HCT116 (cell line): ENCODE data around the gene BRSK2.

Source experiments
- CBX3 ChIP-seq: IDR thresholded peaks from 2 replicates; pipeline ENCODE4 v1.6.1; 2012; ENCODE audit warnings: low read depth
- CEBPB ChIP-seq: IDR thresholded peaks from 2 replicates; pipeline ENCODE4 v1.6.1; 2012; ENCODE audit warnings: low read depth
- EZH2 ChIP-seq: fragments of 200-600 bp; sonication (generic); IDR thresholded peaks from 2 replicates; pipeline ENCODE4 v1.6.1; 2017; ENCODE audit warnings: antibody characterized with exemption, mixed run types
- EZH2phosphoT487 ChIP-seq: fragments of 200-600 bp; IDR thresholded peaks from 2 replicates; pipeline ENCODE4 v1.6.1; 2018; ENCODE audit warnings: antibody characterized with exemption, borderline replicate concordance
- JUND ChIP-seq: IDR thresholded peaks from 2 replicates; pipeline ENCODE4 v1.6.1; 2012
- POLR2A ChIP-seq: IDR thresholded peaks from 2 replicates; pipeline ENCODE4 v1.7.0; 2011; ENCODE audit warnings: borderline replicate concordance; ENCODE audit not compliant: insufficient read depth, insufficient read length; ENCODE audit errors: extremely low read depth
- POLR2AphosphoS5 ChIP-seq: IDR thresholded peaks from 2 replicates; pipeline ENCODE4 v1.6.1; 2011; ENCODE audit warnings: mild to moderate bottlenecking, low read depth, low read length, moderate library complexity
- RAD21 ChIP-seq: IDR thresholded peaks from 2 replicates; pipeline ENCODE4 v1.6.1; 2012; ENCODE audit warnings: low read depth, mild to moderate bottlenecking
- REST ChIP-seq: IDR thresholded peaks from 2 replicates; pipeline ENCODE4 v1.6.1; 2012; ENCODE audit warnings: low read depth
- ZNF274 ChIP-seq: fragments of 200-500 bp; sonication (Bioruptor generic); IDR thresholded peaks from 2 replicates; pipeline ENCODE4 v1.6.1; 2014; ENCODE audit warnings: mild to moderate bottlenecking, low read depth, low read length, inconsistent platforms
- TF ChIP-seq, protein P1 (sequence below), 3 experiments: fragments of 200-600 bp in 1 of 3; sonication (generic) in 1 of 3; IDR thresholded peaks in 2 of 3; conservative IDR thresholded peaks in 1 of 3; 2 replicates each; pipeline ENCODE4 v1.5.1; 2012 to 2017; ENCODE audit warnings: low read depth in 2 of 3, low read length in 2 of 3, antibody characterized with exemption in 1 of 3, borderline replicate concordance in 1 of 3, control low read depth in 1 of 3, mild to moderate bottlenecking in 1 of 3, mixed read lengths in 1 of 3, mixed run types in 1 of 3, moderate library complexity in 1 of 3; ENCODE audit not compliant: insufficient read depth in 1 of 3
- TF ChIP-seq, protein P2 (sequence below): IDR thresholded peaks from 2 replicates; pipeline ENCODE4 v1.6.1; 2011; ENCODE audit warnings: mild to moderate bottlenecking, low read length, moderate library complexity; ENCODE audit not compliant: insufficient replicate concordance; ENCODE audit errors: extremely low read depth

- no peak for TF ChIP-seq REST
- no peak for TF ChIP-seq RAD21
- TF ChIP-seq POLR2A = no peak
- TF ChIP-seq, protein P1, sequence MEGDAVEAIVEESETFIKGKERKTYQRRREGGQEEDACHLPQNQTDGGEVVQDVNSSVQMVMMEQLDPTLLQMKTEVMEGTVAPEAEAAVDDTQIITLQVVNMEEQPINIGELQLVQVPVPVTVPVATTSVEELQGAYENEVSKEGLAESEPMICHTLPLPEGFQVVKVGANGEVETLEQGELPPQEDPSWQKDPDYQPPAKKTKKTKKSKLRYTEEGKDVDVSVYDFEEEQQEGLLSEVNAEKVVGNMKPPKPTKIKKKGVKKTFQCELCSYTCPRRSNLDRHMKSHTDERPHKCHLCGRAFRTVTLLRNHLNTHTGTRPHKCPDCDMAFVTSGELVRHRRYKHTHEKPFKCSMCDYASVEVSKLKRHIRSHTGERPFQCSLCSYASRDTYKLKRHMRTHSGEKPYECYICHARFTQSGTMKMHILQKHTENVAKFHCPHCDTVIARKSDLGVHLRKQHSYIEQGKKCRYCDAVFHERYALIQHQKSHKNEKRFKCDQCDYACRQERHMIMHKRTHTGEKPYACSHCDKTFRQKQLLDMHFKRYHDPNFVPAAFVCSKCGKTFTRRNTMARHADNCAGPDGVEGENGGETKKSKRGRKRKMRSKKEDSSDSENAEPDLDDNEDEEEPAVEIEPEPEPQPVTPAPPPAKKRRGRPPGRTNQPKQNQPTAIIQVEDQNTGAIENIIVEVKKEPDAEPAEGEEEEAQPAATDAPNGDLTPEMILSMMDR (IDR thresholded peaks at IDR 0.05 in 2 of 3, conservative IDR thresholded peaks at IDR 0.05 in 1 of 3; ENCODE audit: borderline replicate concordance in 1 of 3, insufficient read depth in 1 of 3, low read depth in 2 of 3, low read length in 2 of 3) = no peak
- no peak for TF ChIP-seq CBX3
- no peak for TF ChIP-seq EZH2
- no peak for TF ChIP-seq CEBPB
- TF ChIP-seq JUND = no peak
- TF ChIP-seq ZNF274 = no peak
- TF ChIP-seq EZH2phosphoT487 = no peak
- TF ChIP-seq, protein P2, sequence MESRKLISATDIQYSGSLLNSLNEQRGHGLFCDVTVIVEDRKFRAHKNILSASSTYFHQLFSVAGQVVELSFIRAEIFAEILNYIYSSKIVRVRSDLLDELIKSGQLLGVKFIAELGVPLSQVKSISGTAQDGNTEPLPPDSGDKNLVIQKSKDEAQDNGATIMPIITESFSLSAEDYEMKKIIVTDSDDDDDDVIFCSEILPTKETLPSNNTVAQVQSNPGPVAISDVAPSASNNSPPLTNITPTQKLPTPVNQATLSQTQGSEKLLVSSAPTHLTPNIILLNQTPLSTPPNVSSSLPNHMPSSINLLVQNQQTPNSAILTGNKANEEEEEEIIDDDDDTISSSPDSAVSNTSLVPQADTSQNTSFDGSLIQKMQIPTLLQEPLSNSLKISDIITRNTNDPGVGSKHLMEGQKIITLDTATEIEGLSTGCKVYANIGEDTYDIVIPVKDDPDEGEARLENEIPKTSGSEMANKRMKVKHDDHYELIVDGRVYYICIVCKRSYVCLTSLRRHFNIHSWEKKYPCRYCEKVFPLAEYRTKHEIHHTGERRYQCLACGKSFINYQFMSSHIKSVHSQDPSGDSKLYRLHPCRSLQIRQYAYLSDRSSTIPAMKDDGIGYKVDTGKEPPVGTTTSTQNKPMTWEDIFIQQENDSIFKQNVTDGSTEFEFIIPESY = no peak
- TF ChIP-seq POLR2AphosphoS5 = no peak
Measured at GRCh38 chr11:1392561-1392960, 2.8 kb downstream of the BRSK2 start.
